Liver (tissue), 9 donors: Measurements from ENCODE around the gene GRAMD2B. TPM values are rescaled to one million over a fixed set of nuclear protein-coding genes. Genes with fewer than 3 reads are reported as not detected.

Experiments used
- DNase-seq: peaks from one replicate; pipeline ENCODE4 v3.0.0-alpha.2; 2017; ENCODE audit warnings: low spot score
- H3K27ac ChIP-seq, 2 donors: one replicate each; pipeline ENCODE4 v1.7.0; 2013; ENCODE audit warnings: inconsistent platforms in 2 of 2, low read length in 2 of 2, control low read depth in 1 of 2, low read depth in 1 of 2, mild to moderate bottlenecking in 1 of 2
- H3K27me3 ChIP-seq, 4 donors: one replicate each; pipeline versions ENCODE4 v1.6.1 to v1.7.0; 2013; ENCODE audit warnings: low read length in 3 of 4, inconsistent platforms in 1 of 4, mild to moderate bottlenecking in 1 of 4, moderate library complexity in 1 of 4; ENCODE audit not compliant: control insufficient read depth in 4 of 4, insufficient read depth in 4 of 4
- H3K36me3 ChIP-seq, 4 donors: one replicate each; pipeline versions ENCODE4 v1.6.1 to v1.7.0; 2013; ENCODE audit warnings: low read length in 3 of 4, mild to moderate bottlenecking in 3 of 4, low read depth in 1 of 4, moderate library complexity in 1 of 4; ENCODE audit not compliant: control insufficient read depth in 4 of 4, insufficient read depth in 3 of 4
- H3K4me1 ChIP-seq, 4 donors: one replicate each; pipeline versions ENCODE4 v1.6.1 to v1.7.0; 2013; ENCODE audit warnings: low read length in 3 of 4, mild to moderate bottlenecking in 3 of 4, moderate library complexity in 1 of 4; ENCODE audit not compliant: control insufficient read depth in 4 of 4, insufficient read depth in 4 of 4
- H3K4me3 ChIP-seq, 3 donors: one replicate each; pipeline versions ENCODE4 v1.6.1 to v1.7.0; 2013; ENCODE audit warnings: low read length in 3 of 3, control low read depth in 1 of 3, low read depth in 1 of 3, mild to moderate bottlenecking in 1 of 3
- H3K9ac ChIP-seq, 2 donors: one replicate each; pipeline ENCODE4 v1.7.0; 2013; ENCODE audit warnings: low read length in 2 of 2, mild to moderate bottlenecking in 2 of 2, moderate library complexity in 2 of 2, control low read depth in 1 of 2, low read depth in 1 of 2
- H3K9me3 ChIP-seq, 4 donors: one replicate each; pipeline versions ENCODE4 v1.6.1 to v1.7.0; 2013; ENCODE audit warnings: low read length in 3 of 4; ENCODE audit not compliant: control insufficient read depth in 4 of 4
- ATF3 ChIP-seq: IDR thresholded peaks from 2 replicates; pipeline ENCODE4 v1.6.1; 2016; ENCODE audit warnings: antibody characterized with exemption
- CTCF ChIP-seq: fragments of 150-350 bp; IDR thresholded peaks from 2 replicates; pipeline ENCODE4 v1.5.1; 2017; ENCODE audit warnings: improper control_type of control experiment, low read depth, low read length; ENCODE audit not compliant: missing input control
- EGR1 ChIP-seq, 2 donors: IDR thresholded peaks; 2 replicates each; pipeline ENCODE4 v1.6.1; 2016 to 2018; ENCODE audit warnings: antibody characterized with exemption in 2 of 2, low read depth in 2 of 2
- FOXA1 ChIP-seq: IDR thresholded peaks from 2 replicates; pipeline ENCODE4 v1.6.1; 2016; ENCODE audit warnings: antibody characterized with exemption
- FOXA2 ChIP-seq: IDR thresholded peaks from 2 replicates; pipeline ENCODE4 v1.6.1; 2016; ENCODE audit warnings: antibody characterized with exemption
- GABPA ChIP-seq, 2 donors: IDR thresholded peaks in 1 of 2; conservative IDR thresholded peaks in 1 of 2; 2 replicates each; pipeline ENCODE4 v1.6.1; 2016; ENCODE audit warnings: antibody characterized with exemption in 2 of 2, mild to moderate bottlenecking in 1 of 2, moderate library complexity in 1 of 2
- HNF4A ChIP-seq, 2 donors: conservative IDR thresholded peaks; 2 replicates each; pipeline ENCODE4 v1.6.1; 2016; ENCODE audit warnings: antibody characterized with exemption in 2 of 2, mild to moderate bottlenecking in 2 of 2
- HNF4G ChIP-seq: IDR thresholded peaks from 2 replicates; pipeline ENCODE4 v1.6.1; 2016; ENCODE audit warnings: antibody characterized with exemption
- JUND ChIP-seq, 2 donors: IDR thresholded peaks; 2 replicates each; pipeline ENCODE4 v1.6.1; 2016; ENCODE audit warnings: antibody characterized with exemption in 2 of 2
- MAX ChIP-seq: IDR thresholded peaks from 2 replicates; pipeline ENCODE4 v1.6.1; 2016; ENCODE audit warnings: antibody characterized with exemption
- NR2F2 ChIP-seq: IDR thresholded peaks from 2 replicates; pipeline ENCODE4 v1.6.1; 2016; ENCODE audit warnings: antibody characterized with exemption
- RAD21 ChIP-seq, 2 donors: IDR thresholded peaks; 2 replicates each; pipeline ENCODE4 v1.6.1; 2016; ENCODE audit warnings: antibody characterized with exemption in 2 of 2, mild to moderate bottlenecking in 2 of 2
- REST ChIP-seq: IDR thresholded peaks from 2 replicates; pipeline ENCODE4 v1.6.1; 2016; ENCODE audit warnings: antibody characterized with exemption, mild to moderate bottlenecking
- RXRA ChIP-seq, 2 donors: IDR thresholded peaks; 2 replicates each; pipeline ENCODE4 v1.6.1; 2017 to 2018; ENCODE audit warnings: antibody characterized with exemption in 2 of 2, mild to moderate bottlenecking in 1 of 2
- SP1 ChIP-seq: IDR thresholded peaks from 2 replicates; pipeline ENCODE4 v1.6.1; 2018; ENCODE audit warnings: antibody characterized with exemption, mild to moderate bottlenecking
- TAF1 ChIP-seq: conservative IDR thresholded peaks from 2 replicates; pipeline ENCODE4 v1.6.1; 2016; ENCODE audit warnings: antibody characterized with exemption, mild to moderate bottlenecking
- YY1 ChIP-seq: IDR thresholded peaks from 2 replicates; pipeline ENCODE4 v1.6.1; 2016; ENCODE audit warnings: antibody characterized with exemption, mild to moderate bottlenecking
- ZBTB33 ChIP-seq: IDR thresholded peaks from 2 replicates; pipeline ENCODE4 v1.6.1; 2016; ENCODE audit warnings: antibody characterized with exemption
- WGBS: extraction: QIAGEN DNeasy Blood & Tissue Kit; methylation state at CpG from one replicate; pipeline ENCODE4 v1.1.7; 2013; 5-methylcytosine and 5-hydroxymethylcytosine counted together
- polyA plus RNA-seq, 2 donors: library from polyadenylated mRNA; stranded (reverse) in 1 of 2; unstranded in 1 of 2; fragments of 200-250 nt in 1 of 2; fragments of >200 nt in 1 of 2; fragmentation: Nextera tagmentation in 1 of 2; extraction: Ambion mirVana in 1 of 2; gene quantifications; one replicate each; pipeline versions ENCODE4 v1.2.1 to v1.2.3, GENCODE V29; 2013 to 2015
- total RNA-seq, 2 donors: library from RNA; depleted of rRNA; stranded (reverse); fragments of >200 nt; gene quantifications; one replicate each; pipeline ENCODE4 v1.2.3, GENCODE V29; 2014
- donor health status: healthy.
- donor health status: healthy.
- donor health status: healthy.
- donor health status: healthy.
- donor health status: healthy.

GRAMD2B gene
- total and polyA plus RNA-seq, 4 donors = 6.5 to 24.1 (median 13.5) TPM

GRCh38 chr5:126488443-126489065, 65.3 kb downstream of the GRAMD2B start:
- no peak overlapping the region for H3K27ac ChIP-seq
- H3K4me3 ChIP-seq = no peak overlapping the region
- H3K9me3 ChIP-seq = no peaks in the 10 kb centered on the region
- no peaks in the 10 kb centered on the region for H3K27me3 ChIP-seq
- H3K4me1 ChIP-seq = no peaks in the 10 kb centered on the region
- TF ChIP-seq YY1 = no peak
- TF ChIP-seq ZBTB33 = no peak
- no peak for TF ChIP-seq TAF1
- TF ChIP-seq EGR1 (IDR thresholded peaks at IDR 0.05; ENCODE audit: low read depth in 2 of 2) = no peak
- no peak for TF ChIP-seq ATF3
- DNase-seq = no peak
- no peak overlapping the region for H3K9ac ChIP-seq
- H3K36me3 ChIP-seq = peaks cover 11 to 87% (median 68%) of the 10 kb centered on the region in 4 donors
- 81% methylated on average over 7 of the region's 7 CpGs for WGBS

GRCh38 chr5:126490167-126490940, 67.1 kb downstream of the GRAMD2B start:
- DNase-seq = no peak
- Histone ChIP-seq H3K9ac (no peak overlapping the region), H3K27ac (no peak overlapping the region), H3K9me3 (no peaks in the 10 kb centered on the region), H3K4me3 (no peak overlapping the region), H3K27me3 (no peaks in the 10 kb centered on the region), H3K4me1 (no peaks in the 10 kb centered on the region), H3K36me3 (peaks cover 6 to 84% (median 60%) of the 10 kb centered on the region in 4 donors)
- TF ChIP-seq REST = no peak
- no peak for TF ChIP-seq JUND (IDR thresholded peaks at IDR 0.05)
- no peak for TF ChIP-seq FOXA1
- no peak for TF ChIP-seq ATF3
- no peak for TF ChIP-seq HNF4A (conservative IDR thresholded peaks at IDR 0.05)
- no peak for TF ChIP-seq NR2F2
- no peak for TF ChIP-seq CTCF
- no peak for TF ChIP-seq RXRA (IDR thresholded peaks at IDR 0.05)
- TF ChIP-seq EGR1 (IDR thresholded peaks at IDR 0.05; ENCODE audit: low read depth in 2 of 2) = no peak
- no peak for TF ChIP-seq RAD21 (IDR thresholded peaks at IDR 0.05)
- TF ChIP-seq HNF4G = no peak
- TF ChIP-seq FOXA2 = no peak
- no peak for TF ChIP-seq GABPA (IDR thresholded peaks at IDR 0.05 in 1 of 2, conservative IDR thresholded peaks at IDR 0.05 in 1 of 2)
- TF ChIP-seq YY1 = no peak
- no peak for TF ChIP-seq ZBTB33
- no peak for TF ChIP-seq TAF1
- TF ChIP-seq SP1 = no peak
- no peak for TF ChIP-seq MAX
- WGBS = 90% methylated on average over 12 of the region's 12 CpGs
